ENCODE data around the gene HAX1.
A peak's percentile ranks its signal among the peaks of the same experiment; 100 is the strongest.

HAX1 gene

GRCh38 chr1:154272217-154272998 is at the start of gene HAX1:
TSS of gene HAX1 (plus strand) at chr1:154272629. CDS start at chr1:154272724, 95 bp downstream.
- TF ChIP-seq GATA3 (IDR thresholded peaks at IDR 0.05; ENCODE audit: low read depth, low read length) (no peak), GATA2 (IDR thresholded peaks at IDR 0.05; ENCODE audit: low read depth, low read length) (peak; percentile 41; the same call in 1 of the 2 replicates)

GRCh38 chr1:154222918-154223317 is 49.5 kb upstream of the HAX1 start:
- TF ChIP-seq GATA2 (IDR thresholded peaks at IDR 0.05; ENCODE audit: low read depth, low read length) (no peak), GATA3 (IDR thresholded peaks at IDR 0.05; ENCODE audit: low read depth, low read length) (no peak)

GRCh38 chr1:154223621-154224020 is 48.8 kb upstream of the HAX1 start:
- TF ChIP-seq GATA3 (IDR thresholded peaks at IDR 0.05; ENCODE audit: low read depth, low read length): no peak
- TF ChIP-seq GATA2 (IDR thresholded peaks at IDR 0.05; ENCODE audit: low read depth, low read length): no peak

GRCh38 chr1:154225370-154225769 is 47.1 kb upstream of the HAX1 start:
- no peak for TF ChIP-seq GATA2 (IDR thresholded peaks at IDR 0.05; ENCODE audit: low read depth, low read length)

- TF ChIP-seq GATA2 (IDR thresholded peaks at IDR 0.05; ENCODE audit: low read depth, low read length) (no peak), GATA3 (IDR thresholded peaks at IDR 0.05; ENCODE audit: low read depth, low read length) (no peak)
Observed at GRCh38 chr1:154236855-154237254, 35.6 kb upstream of the HAX1 start.

- no peak for TF ChIP-seq GATA2 (IDR thresholded peaks at IDR 0.05; ENCODE audit: low read depth, low read length)
- no peak for TF ChIP-seq GATA3 (IDR thresholded peaks at IDR 0.05; ENCODE audit: low read depth, low read length)
Observed at GRCh38 chr1:154237435-154237834, 35.0 kb upstream of the HAX1 start.

- no peak for TF ChIP-seq GATA3 (IDR thresholded peaks at IDR 0.05; ENCODE audit: low read depth, low read length)
Observed at GRCh38 chr1:154237880-154238506, 34.4 kb upstream of the HAX1 start.

- TF ChIP-seq GATA2 (IDR thresholded peaks at IDR 0.05; ENCODE audit: low read depth, low read length) (no peak), GATA3 (IDR thresholded peaks at IDR 0.05; ENCODE audit: low read depth, low read length) (no peak)
Observed at GRCh38 chr1:154239491-154239890, 32.9 kb upstream of the HAX1 start.

- TF ChIP-seq GATA3 (IDR thresholded peaks at IDR 0.05; ENCODE audit: low read depth, low read length) (no peak), GATA2 (IDR thresholded peaks at IDR 0.05; ENCODE audit: low read depth, low read length) (no peak)
Observed at GRCh38 chr1:154240294-154240833, 32.1 kb upstream of the HAX1 start.

GRCh38 chr1:154241703-154242351 is 30.6 kb upstream of the HAX1 start:
- TF ChIP-seq GATA3 (IDR thresholded peaks at IDR 0.05; ENCODE audit: low read depth, low read length) (no peak), GATA2 (IDR thresholded peaks at IDR 0.05; ENCODE audit: low read depth, low read length) (no peak)

- no peak for TF ChIP-seq GATA2 (IDR thresholded peaks at IDR 0.05; ENCODE audit: low read depth, low read length)
- no peak for TF ChIP-seq GATA3 (IDR thresholded peaks at IDR 0.05; ENCODE audit: low read depth, low read length)
Observed at GRCh38 chr1:154253671-154254070, 18.8 kb upstream of the HAX1 start.

GRCh38 chr1:154256686-154257085 is 15.7 kb upstream of the HAX1 start:
- TF ChIP-seq GATA3 (IDR thresholded peaks at IDR 0.05; ENCODE audit: low read depth, low read length): no peak
- no peak for TF ChIP-seq GATA2 (IDR thresholded peaks at IDR 0.05; ENCODE audit: low read depth, low read length)

- TF ChIP-seq GATA3 (IDR thresholded peaks at IDR 0.05; ENCODE audit: low read depth, low read length) (no peak), GATA2 (IDR thresholded peaks at IDR 0.05; ENCODE audit: low read depth, low read length) (no peak)
Observed at GRCh38 chr1:154258784-154259183, 13.6 kb upstream of the HAX1 start.

GRCh38 chr1:154260127-154260526 is 12.3 kb upstream of the HAX1 start:
- TF ChIP-seq GATA3 (IDR thresholded peaks at IDR 0.05; ENCODE audit: low read depth, low read length) (no peak), GATA2 (IDR thresholded peaks at IDR 0.05; ENCODE audit: low read depth, low read length) (no peak)

All from SH-SY5Y (cell line).